ENCODE results near the gene NSUN5.
"Not testable (repeated sequence)": the region's sequence is repeated elsewhere in the genome, so short reads cannot be mapped to it uniquely, and the experiment has no call there.

The NSUN5 gene

DNA sequence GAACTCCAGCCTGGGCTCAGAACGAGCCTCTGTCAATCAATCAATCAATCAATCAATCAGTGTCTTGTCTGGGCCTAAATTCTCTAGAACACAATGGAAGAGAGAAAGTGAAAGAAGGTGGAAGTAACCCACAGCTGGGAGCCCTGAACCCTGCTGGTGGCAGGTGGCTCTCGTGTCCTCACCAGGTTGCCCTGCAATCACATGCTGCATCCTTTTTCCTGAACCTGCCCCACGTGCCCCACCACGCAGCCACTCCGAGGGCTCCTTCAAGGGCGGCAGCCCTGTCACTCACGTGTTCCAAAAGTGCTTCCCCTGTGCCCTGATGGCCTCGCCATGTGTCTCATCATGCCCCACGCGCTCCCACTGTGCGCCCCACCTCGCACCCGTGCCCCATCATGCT is 18.8 kb upstream of the NSUN5 start:
- not testable (repeated sequence) for DNase-seq (ENCODE audit: low read depth, low spot score)

DNA sequence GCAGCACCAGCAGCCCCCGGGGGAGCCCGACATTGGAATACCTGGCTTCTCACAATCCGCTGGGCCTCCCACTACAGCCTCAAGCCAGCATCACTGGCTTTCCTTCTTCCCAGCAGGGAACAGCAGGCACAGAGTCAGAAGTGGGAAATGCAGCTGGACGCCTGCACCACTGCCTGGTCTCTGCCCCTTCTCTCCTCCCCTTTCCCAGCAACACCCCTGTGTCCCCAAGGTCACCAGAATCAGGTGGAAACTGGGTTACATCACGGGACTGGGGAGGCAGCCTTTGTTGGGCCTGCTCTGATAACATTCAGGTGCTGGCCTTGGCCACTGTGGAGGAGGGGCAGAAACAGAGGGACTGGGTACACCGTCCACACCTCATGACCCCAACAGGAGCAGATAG is 16.8 kb upstream of the NSUN5 start:
- DNase-seq (ENCODE audit: low read depth, low spot score) = not testable (repeated sequence)

- DNase-seq (ENCODE audit: low read depth, low spot score) = not testable (repeated sequence)
Measured at GRCh38 chr7:73324081-73324845, 15.6 kb upstream of the NSUN5 start.

GRCh38 chr7:73323434-73324080 is 14.9 kb upstream of the NSUN5 start:
- not testable (repeated sequence) for DNase-seq (ENCODE audit: low read depth, low spot score)

- DNase-seq (ENCODE audit: low read depth, low spot score) = not testable (repeated sequence)
Measured at GRCh38 chr7:73320009-73320408, 11.4 kb upstream of the NSUN5 start.

- not testable (repeated sequence) for DNase-seq (ENCODE audit: low read depth, low spot score)
Measured at GRCh38 chr7:73319541-73319940, 10.9 kb upstream of the NSUN5 start.

GRCh38 chr7:73318656-73319204 is 10.1 kb upstream of the NSUN5 start:
- not testable (repeated sequence) for DNase-seq (ENCODE audit: low read depth, low spot score)

DNA sequence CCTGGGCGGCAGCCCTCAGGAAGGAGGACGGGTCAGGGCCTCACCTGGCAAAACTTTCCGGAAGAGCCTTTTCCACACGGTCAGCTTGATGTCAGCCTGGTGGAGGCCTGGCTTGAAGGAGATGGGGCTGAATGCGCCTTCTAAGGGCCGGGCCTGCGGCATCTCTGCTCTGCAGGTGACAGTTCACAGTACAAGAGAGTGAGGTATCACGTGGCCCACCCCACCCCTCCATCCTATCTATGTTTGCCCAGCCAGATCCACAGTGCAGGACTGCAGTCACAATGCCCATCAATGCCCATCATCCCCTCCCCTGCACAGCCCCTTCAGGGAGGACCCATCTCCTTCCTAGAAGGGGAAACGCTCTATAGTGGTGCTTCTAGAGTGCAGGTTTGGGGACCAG is 7.9 kb upstream of the NSUN5 start:
- no peak for DNase-seq (ENCODE audit: low read depth, low spot score)

DNA sequence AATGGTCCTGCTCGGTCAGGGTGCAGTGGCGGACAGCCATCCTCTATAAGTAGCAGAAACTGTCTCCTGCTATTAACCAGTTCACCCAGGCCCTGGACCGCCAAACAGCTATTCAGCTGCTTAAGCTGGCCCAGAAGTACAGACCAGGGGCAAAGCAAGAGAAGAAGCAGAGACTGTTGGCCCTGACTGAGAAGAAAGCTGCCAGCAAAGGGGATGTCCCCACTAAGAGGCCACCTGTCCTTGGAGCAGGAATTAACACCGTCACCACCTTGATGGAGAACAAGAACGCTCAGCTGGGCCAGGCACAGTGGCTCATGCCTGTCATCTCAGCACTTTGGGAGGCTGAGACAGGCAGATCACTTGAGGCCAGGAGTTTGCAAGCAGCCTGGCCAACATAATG is 5.6 kb upstream of the NSUN5 start:
- DNase-seq (ENCODE audit: low read depth, low spot score) = no peak

DNA sequence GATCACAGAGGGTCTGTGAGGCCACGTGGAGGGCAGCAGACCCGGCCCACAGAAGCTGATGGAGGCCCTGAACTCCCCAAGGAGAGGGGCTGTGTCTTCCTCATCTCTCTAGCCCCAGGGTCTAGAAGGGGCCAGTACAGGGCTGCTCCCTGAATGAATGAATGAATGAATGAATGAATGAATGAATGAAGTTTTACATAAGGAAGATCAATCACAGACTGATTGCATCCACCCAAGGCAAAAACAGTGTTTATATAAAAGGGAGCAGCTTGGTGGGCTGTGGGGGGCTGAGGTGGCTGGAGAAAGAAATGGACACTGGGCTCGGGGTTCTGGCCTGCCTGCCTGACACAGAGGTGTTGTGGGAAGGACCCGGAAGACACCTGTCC is 4.9 kb upstream of the NSUN5 start:
- DNase-seq (ENCODE audit: low read depth, low spot score) = no peak

DNA sequence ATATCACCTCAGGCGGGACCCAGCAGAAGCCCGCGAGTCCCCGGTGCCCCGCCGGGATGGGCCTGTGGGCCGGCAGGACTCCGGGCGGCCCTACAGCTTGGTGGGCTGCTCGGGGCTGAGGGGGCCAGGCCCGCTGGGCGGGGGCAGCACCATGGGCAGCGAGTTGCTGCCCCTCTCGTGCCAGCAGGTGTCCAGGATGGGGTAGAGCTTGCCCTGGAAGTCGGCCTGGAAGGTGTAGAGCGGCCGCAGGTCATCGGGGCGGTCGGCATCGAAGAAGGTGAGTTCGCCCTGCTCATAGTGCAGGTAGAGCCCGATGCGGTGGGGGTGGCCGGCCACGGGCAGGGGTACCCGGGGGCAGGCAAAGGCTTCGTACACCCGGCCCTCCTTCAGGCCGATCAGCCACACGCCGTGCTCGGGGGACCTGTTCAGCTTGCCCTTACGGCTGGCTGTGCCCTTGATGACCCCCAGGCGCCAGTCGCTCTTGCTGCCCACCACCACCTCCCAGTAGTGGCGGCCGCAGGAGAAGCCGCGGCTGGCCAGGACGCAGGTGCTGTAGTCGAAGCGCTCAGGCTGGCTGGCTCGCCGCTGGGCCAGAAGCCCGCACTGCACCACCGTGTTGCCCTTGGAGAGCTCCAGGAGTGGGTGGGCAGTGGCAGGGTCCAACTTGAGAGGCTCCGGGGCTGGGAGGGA is 4.3 kb upstream of the NSUN5 start:
- no peak for DNase-seq (ENCODE audit: low read depth, low spot score)

- not testable (repeated sequence) for DNase-seq (ENCODE audit: low read depth, low spot score)
Measured at GRCh38 chr7:73311421-73311820, 2.8 kb upstream of the NSUN5 start.

DNA sequence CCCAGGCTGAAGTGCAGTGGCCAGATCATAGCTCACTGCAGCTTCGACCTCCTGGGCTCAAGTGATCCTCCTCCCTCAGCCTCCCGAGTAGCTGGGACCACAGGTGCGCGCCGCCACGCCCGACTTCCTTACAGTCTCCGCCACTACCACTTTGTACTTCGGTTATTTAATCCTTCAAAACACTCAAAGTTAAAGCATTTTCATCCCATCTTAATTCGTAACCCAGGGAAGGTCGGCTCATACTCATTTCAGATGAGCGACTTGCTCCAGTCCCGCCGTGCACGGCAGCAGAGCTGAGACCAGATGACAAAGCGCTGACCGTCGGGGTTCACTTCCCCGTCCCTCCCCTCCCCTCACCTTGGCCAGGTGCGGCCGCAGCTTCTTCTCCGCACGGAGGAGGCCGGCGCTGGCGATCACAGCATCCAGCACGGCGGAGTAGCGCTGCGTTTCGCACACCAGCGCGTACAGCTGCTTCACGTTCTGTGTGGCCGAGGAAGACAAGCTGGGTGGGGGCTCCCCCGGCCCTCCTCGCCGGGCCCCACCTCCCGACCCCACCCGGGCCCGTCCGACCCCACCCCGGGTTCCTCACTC is 457 bp downstream of the NSUN5 start:
- no peak for DNase-seq (ENCODE audit: low read depth, low spot score)

DNA sequence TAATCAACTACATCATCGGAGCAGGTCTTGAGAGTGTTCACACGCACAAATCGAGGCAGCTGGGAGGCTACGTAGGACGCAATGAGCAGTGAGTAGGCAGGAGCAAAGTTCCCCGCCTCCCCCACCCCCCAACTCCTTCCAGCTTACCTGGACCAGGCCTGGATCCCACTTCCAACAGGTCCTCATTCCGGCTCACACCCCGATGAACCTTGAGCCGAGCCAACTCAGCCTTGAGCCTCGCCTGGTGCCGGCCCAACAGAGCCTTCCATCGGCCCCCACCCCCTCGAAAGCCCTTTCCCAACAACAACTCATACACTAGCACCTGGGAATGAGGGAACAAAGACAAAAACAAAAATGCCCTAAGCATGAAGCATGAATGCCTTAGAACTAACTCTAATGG is 1.2 kb downstream of the NSUN5 start:
- DNase-seq (ENCODE audit: low read depth, low spot score) = no peak

- not testable (repeated sequence) for DNase-seq (ENCODE audit: low read depth, low spot score)
Measured at GRCh38 chr7:73304612-73305387, 3.8 kb downstream of the NSUN5 start.

GRCh38 chr7:73304071-73304470 is 4.6 kb downstream of the NSUN5 start:
- DNase-seq (ENCODE audit: low read depth, low spot score) = no peak

- no peak for DNase-seq (ENCODE audit: low read depth, low spot score)
Measured at GRCh38 chr7:73303546-73303945, 5.1 kb downstream of the NSUN5 start.

DNA sequence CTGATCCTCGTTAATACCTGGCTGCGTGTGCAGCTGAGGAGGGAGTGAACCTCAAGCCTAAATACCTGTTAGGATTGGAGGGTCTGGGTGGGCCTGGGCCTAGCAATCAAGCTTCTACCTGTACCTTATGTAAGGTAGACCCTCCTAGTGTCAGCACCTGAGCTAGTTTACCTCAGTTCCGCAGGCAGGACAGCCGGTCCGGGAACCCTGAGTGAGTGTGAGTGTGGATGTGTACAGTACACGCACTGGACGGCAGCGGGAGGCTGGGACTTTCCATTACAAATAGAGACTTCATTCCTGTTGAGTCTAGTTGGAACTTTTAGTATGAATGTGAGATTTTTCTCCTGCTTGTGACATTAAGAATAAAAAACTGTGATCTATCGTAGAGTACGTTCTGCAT is 5.8 kb downstream of the NSUN5 start:
- DNase-seq (ENCODE audit: low read depth, low spot score) = not testable (repeated sequence)

- DNase-seq (ENCODE audit: low read depth, low spot score) = not testable (repeated sequence)
Measured at GRCh38 chr7:73301108-73301507, 7.5 kb downstream of the NSUN5 start.

DNA sequence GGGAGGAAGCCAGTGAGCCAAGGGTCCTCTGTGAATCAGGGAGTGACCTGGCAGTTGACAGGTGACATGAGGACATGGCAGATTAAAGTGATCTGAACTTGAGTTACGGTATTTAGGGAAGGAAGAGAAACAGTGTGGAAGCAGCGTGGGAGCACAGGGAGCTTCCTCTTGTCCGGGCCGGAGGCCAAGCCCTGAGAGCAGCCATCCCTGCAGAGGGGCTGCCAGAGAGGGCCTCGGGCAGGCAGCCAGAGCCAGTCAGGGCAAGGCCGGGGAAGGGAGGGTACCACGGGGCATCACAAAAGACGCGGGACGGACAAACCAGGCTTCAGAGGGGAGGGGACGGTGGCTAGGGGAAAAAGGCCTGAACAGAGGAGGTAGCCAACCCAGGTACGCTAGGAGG is 8.8 kb downstream of the NSUN5 start:
- DNase-seq (ENCODE audit: low read depth, low spot score) = not testable (repeated sequence)

DNA sequence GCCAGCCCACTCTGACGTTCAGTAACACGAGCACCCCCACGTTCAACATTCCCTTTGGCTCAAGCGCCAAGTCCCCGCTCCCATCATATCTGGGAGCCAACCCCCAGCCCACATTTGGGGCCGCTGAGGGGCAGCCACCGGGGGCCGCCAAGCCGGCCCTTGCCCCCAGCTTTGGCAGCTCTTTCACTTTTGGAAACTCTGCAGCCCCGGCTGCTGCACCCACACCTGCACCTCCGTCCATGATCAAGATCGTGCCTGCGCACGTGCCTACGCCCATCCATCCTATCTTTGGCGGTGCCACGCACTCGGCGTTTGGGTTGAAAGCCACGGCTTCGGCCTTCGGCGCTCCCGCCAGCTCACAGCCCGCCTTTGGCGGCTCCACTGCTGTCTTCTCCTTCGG is 10.9 kb downstream of the NSUN5 start:
- not testable (repeated sequence) for DNase-seq (ENCODE audit: low read depth, low spot score)
